Stromal cell of bone marrow (primary cell): ENCODE measurements around the gene C5orf52.
"Not testable (repeated sequence)": the region's sequence is repeated elsewhere in the genome, so short reads cannot be mapped to it uniquely, and the experiment has no call there.

Experiments used
- DNase-seq: peaks from one replicate; pipeline ENCODE4 v3.0.0-alpha.2; 2012; ENCODE audit warnings: low read depth

C5orf52 gene

DNA sequence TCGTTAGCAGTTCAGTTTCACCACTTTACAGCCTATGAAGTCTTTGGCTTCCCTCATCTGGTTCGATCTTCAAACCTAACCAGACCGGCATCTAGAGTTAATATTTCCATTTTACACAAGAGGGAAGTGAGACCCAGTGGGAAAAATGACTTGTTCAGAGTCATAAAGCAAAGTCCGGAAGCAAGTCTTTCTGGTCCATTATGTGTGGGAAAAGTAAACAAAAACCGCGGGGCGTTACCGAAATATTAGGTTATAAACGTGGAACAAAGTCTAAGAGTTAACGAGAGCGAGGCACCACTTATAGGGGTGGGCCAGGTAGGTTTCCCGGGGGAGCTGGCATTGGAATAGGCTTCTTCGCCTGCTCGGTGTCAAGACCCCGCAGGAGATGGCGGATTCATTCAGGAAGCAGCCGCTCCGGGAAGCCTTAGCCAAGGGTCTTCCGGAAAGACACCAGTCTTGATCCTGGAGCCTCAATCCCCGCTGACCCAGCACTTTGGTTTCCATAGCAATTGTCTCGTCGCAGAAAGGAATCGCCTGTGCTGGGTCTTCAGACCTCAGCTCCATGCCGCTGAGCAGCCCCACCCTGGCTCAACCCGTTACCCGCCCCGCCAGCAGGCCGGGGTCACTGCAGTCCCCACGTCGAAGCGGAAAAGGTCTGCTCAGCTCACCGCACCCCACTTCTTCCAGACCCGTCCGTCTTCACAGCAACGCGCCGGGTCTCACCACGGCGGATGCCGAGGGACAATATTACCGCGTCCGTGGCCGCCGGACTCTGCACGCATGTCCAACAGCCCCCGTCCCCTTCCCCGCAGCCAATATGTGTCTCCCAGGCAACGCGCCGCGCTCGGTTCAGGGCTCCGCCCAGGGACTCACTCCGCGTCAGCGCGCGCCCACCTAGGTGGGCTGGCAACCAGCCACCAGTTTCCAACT, at the start of gene C5orf52:
TSS of gene C5orf52 (plus strand) at position 872 of the 930 bp plus-strand sequence. CDS start 82 bp downstream, outside the sequence.
- DNase-seq: no peak

DNA sequence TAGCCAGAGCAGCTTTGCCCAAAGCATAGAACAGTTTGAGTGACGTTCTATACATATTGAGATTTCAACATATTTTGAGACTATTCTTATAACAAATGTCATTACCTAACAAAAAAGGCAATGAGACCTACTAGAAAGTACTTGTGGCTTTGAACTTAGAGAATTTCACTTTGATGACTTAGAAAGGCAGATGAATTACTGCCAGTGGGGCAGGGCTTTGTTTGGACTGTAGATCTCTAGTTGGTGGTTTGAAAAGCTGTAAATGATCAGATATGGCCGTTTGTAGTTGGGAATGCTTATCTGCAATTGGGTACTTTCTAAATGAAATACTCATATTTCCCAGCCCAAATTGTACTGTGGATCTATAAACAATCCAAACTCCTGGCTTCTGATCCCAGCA, 47.2 kb upstream of the C5orf52 start:
- no peak for DNase-seq

DNA sequence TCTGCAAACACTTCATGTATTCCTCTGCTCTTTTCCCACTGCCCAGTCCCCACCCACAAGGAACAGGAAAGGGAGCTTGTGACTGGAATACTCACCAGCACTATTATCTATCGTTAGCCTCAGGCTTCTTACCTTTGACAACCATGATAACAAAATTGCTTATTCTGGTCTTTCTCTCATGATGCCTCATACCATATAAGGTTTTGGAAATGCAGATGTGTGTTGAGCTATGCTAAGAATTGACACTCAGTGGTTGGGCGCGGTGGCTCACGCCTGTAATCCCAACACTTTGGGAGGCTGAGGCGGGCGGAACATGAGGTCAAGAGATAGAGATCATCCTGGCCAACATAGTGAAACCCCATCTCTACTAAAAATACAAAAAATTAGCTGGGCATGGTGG, 44.5 kb upstream of the C5orf52 start:
- DNase-seq: no peak

DNA sequence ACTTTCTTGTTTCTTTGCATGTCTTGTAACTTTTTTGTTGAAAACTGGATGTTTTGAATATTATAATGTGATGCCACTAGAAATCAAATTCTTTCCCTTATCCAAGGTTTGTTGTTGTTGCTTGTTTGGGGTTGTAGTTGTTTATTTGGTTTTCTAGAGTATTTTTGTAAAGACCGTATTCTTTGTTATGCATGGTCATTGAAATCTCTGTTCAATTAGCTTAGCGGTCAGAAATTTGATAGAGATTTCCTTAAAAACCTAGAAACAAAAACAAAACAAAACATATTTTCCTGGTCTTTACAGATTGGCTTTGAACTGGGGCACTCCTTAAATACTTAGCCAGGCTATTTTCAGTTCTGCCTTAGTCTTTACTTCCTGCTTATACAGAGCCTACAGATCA, 41.0 kb upstream of the C5orf52 start:
- DNase-seq: no peak

DNA sequence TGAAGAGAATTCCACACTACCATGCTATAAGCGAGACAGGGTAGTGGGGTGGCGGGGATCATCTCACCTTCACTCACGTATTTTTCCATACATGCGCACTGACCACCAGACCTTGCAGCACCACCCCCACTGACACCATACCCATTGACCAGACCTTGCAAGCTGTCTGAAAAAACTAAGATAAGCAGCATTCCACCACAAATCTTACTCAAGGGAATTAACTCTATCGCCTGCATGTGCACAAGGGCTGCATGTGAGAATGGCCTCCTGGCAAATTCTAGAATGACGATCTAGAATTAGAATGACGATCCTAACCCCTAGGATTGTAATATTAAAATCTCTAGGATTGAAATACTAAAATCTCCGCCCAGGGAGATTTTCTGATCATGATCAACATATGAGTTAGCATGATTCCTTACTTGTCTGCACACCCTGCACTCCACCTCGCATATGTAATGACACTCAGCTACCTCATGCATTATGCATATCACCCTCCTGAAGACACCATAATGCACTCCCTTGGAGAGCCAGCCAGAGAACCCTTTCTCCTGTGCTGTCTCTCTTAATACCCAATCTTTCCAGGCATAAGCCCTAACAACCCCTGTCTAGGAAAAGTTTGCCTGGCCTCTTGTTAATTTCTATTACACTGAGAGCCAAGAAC, 30.8 kb upstream of the C5orf52 start:
- no peak for DNase-seq

DNA sequence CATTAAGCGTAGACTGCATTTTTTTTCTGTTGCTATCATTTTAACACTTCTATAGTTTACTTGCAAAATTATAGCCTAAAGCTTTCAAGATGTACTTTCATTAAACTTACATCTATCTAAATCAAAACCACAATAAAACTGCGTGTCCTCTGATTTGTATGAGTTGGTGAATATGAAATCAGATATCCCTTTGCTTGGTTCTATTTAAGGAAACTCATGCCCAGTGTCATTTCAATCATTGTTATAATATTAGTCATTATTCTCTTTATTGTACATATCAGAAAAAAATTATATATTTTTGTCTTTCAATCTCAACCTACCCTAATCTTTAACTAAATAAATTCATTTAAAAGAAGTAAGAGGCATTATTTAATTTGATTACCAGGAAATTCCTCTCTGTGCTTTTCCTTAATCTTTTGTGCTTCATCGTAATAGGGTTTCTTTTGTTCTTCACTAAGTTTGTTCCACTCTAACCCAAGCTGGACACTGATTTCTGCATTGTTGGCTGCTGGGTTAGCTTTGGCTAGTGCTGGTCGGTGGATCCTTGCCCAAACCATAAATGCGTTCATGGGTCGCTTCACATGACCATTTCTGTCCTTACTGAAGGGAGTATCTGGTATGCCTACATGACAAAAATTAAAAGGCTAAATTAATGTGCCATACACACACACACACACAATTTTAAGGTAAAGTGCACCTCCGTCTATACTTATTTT, 22.9 kb upstream of the C5orf52 start:
- DNase-seq: no peak

DNA sequence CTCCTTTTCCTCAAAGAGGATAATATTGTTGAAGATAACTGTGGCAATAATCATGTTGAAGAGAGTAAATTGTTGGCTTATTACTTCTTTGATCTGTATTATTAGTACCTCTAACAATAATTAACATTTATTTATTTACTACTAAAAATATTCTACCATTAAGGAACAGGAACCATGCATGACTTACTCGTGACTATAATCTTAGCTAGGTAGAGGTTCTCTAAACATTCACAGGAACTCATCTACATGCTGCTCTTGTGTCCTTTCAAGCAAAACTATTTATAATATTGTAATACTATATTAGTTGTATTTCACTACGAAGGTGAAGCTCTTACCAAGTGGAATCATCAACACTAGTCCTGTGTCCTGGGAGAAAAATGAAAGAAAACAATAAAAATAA, 22.2 kb upstream of the C5orf52 start:
- DNase-seq: no peak

DNA sequence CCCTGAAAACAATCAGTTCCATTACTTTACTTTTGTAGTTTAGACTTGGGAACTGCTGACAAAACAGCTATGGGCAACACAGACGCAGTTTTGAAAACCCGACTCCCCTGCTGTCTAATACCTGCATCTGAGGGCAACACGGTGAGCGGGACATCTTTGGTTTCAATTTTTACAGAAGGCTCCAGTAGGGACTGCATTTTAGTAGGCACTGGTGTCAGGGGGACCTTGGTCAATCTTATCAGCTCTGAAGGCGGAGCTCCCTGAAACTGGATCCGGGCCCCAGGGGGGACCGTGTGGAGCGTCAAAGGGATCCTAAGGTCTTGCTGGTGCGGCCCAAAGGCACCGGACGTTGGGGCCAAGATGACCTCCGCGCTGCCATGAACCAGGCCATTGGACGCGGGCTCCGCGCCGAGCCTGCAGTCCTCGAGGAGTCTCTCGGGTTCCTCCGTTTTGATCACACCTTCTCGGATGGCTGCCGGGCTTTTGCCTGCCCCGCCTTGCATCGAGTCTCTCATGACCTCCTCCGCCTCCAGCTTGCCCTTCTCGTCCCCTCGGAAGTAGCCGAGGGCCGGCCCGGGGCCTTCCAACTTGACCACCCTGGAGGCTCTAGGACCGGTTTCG, 20.2 kb upstream of the C5orf52 start:
- no peak for DNase-seq

DNA sequence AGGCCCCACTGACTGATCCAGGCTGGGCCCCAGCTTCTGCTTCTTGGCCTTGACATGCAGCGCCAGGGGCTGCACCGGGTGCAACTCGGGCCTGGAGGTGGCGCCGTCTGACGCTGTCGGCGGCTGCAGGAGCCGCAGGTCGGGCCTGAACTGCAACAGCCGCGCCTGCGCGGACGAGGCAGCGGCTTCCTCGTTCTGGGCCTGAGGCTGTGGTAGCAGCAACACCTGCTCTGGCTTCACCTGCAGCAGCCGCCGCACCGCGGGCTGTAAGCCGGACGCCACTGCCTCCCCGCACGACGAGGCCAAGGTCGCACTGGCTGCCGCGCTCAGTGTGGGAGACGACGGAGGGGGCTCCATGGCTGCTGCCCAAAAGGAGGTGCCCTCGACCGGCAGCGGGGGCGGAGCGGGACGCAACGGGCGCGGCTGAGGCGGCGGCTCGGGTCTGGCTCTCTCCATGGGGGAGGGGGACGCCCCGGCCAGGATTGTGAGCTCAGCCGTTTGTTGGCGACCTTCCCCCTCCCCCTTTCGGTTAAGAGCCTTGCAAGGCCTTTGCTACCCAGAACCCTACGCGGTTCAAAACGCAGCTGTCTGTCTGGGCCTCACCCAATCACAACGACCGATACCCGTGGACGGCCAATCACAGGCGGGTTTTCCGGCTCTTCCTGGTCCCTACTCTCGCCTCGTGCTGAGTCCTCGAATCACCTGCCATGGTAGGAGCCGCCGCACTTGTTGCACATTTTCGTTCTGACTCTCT, 19.5 kb upstream of the C5orf52 start:
- DNase-seq: no peak

DNA sequence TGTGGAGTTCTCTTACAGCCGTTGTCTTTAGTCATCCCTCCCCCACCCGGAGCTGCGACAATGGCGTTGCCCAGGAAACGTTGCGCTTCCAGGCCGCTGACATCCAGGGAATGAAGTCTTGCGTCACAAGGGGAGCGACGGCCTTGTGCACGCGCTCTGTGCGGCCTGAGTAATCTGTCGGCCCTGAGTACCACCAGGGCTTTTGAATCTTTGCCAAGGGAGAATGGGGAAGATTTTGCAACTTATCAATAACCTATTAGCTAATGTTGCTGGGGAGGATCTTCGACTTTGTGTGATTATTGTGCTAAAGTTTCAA, 19.0 kb upstream of the C5orf52 start, which contains the start of gene SOX30:
TSS of gene SOX30 (minus strand) at position 62 of the 316 bp plus-strand sequence. CDS start 360 bp downstream, outside the sequence.
- no peak for DNase-seq

DNA sequence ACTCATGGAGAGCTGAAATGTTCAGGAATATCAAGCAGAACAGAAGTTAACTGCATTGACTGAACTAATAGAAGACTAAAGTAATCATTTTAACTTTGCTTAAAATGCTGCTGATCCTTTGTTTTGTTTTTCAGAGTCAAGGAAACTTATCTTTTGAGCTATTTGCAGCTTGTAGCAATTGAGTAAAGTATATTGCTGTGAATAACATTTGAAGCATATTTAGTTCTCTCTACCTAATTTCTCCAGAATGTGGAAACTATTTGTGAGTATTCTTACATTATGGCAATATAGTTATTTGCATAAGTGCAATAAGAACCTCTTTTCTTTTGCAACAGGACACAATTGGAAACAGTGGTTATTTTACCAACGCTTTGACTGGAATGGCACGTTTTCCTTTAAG, 13.8 kb upstream of the C5orf52 start:
- DNase-seq: no peak

DNA sequence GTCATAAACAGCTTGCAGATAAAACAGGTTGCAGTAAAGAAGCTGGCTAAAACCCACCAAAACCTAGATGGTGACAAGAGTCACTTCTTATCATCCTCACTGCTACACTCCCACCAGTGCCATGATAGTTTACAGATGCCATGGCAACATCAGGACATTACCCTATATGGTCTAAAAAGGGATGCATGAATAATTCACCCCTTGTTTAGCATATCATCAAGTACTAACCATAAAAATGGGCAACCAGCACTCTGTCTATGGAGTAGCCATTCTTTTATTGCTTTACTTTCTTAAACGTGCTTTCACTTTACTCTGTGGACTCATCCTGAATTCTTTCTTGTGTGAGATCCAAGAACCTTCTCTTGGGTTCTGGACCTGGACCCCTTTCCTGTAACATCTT, 12.4 kb upstream of the C5orf52 start:
- no peak for DNase-seq

DNA sequence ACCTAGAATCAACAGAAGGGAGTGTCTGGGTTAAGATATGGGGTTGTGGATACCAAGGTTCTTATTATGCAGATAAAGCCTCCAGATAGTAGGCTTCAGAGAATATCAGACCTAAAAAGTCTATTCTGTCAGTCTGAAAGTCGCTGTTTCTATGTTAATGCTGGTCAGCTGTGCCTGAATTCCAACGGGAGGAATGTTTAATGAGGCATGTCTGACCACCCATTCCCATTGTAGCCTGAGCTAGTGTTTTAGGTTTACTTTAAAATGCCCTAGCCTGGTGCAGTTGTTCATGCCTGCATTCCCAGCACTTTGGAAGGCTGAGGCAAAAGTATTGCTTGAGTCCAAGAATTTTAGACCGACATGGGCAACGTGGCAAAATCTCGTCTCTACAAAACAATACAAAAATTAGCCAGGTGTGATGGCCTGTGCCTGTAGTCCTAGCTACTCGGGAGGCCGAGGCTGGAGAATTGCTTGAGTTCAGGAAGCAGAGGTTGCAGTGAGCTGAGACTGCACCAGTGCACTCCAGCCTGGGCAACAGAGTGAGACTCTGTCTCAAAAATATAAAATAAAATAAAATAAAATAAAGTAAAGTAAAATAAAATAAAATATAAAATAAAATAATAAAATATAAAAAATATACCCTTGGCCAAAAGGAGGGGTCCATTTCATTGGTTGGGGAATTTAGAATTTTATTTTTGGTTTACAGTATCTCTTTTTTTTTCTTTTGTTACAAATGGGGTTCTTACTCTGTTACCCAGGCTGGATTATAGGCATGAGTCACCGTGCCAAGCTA, 11.3 kb upstream of the C5orf52 start:
- no peak for DNase-seq

DNA sequence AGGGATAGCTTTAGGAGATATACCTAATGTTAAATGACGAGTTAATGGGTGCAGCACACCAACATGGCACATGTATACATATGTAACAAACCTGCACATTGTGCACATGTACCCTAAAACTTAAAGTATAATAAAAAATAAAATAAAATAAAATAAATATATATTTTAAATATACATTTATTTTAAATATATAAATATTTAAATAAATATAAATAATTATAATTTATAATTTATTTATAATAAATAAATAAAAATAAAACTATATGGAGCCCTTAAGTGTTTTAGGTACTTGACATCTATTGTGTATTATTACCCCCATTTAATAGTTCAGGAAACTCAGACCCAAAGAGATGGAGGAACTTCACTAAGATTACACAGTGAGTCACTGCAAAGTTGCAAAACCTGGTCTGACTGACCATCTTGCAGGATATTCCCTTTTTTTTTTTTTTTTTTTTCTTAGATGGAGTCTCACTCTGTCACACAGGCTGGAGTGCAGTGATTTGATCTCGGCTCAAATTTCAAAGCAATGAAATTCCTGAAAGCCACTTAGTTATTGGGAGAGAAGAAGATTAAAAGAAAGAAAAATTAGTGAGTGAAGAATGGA, 5.8 kb upstream of the C5orf52 start:
- DNase-seq: peak; percentile 65

DNA sequence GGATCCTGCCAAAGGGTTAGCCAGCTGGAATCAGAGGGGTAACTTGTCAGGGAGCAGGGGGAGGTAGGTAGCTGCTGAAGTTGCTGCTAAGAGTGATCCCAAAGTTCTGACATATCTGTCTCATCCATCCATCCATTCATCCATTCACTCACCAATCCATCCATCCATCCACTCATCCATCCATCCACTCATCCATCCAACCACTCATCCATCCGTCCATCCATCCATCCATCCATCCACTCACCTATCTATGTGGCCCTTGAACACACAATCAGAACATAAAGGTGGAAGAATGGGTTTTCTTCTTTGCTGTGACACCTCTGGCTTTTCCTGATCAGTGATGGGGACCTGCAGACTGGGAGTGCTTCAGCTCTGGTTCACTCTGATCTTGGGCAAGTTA, 3.0 kb upstream of the C5orf52 start:
- DNase-seq: no peak

DNA sequence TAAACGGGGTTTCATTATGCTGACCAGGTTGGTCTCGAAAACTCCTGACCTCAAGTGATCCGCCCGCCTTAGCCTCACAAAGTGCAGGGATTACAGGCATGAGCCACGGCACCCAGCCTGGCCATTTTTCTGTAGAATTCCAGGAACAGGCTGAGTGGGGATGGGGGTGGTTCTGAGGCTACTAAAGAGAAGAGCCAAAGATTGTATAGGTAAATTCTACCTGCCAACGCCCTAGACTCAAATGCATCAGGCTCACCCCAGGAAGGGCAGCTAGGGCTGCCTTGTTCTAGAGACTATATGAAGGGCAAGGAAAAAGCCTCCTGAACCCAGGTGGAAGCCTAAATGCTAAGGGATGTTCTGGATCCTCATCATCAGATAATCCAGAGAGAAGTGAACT, 1.6 kb upstream of the C5orf52 start:
- no peak for DNase-seq

DNA sequence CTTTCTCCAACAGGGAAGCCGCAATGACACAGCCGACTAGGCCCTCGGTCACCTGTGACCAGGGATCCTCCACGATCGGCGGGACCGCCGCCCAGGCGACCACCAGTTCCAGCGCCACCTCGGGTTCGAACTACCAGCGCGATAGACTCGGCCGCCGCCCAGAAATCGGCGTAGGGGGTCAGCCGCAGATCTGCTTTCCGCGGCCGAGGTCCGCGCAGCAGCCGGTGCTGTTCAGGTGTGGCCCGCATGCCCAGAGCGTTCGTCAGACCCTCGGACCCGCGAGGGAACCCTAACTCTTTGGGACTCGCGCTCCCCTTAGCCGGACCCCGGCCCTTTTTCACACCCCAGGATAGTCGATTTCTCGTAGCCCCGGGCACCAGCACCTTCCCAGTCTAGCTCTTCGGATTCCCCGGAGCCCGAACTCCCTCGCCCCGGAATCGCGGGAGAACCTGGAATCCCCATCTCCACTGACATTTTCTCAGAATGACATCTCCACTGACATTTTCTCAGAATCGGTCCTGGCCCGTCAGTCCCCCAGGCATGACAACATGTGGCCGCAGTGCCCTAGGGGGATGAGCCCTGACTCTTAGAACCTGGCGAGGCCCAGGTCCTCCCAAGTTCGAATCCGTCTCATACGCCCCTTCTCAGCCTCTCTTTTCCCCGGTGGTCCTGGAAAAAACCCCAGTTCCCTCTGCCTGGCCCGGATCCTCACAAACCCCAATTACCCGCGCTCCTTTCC, 428 bp downstream of the C5orf52 start:
- no peak for DNase-seq

DNA sequence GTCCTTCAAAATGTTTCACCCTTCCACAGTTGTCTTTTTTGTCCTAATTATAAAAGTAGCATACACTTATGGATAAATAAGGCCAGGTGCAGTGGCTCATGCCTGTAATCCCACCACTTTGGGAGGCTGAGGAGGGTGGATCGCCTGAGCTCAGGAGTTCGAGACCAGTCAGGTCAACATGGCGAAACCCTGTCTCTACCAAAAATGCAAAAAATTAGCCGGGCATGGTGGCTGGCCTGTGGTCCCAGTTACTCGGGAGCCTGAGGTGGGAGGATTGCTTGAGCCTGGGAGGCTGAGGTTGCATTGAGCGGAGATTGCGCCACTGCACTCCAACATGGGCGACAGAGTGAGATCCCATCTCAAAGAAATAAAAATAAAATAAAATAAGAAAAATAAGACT, 1.6 kb downstream of the C5orf52 start:
- no peak for DNase-seq

DNA sequence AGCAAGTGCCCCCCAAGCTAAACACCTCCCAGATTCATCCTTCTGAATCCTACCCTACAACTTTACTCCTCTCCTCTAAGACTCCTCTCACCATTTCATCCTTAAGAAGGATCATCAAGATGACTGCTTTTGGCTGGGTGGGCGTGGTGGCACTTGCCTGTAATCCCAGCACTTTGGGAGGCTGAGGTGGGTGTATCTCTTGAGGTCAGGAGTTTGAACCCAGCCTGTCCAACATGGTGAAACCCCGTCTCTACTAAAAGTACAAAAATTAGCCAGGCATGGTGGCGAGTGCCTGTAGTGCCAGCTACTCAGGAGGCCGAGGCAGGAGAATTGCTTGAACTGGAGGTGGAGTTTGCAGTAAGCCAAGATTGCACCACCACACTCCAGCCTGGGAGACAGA, 3.0 kb downstream of the C5orf52 start:
- not testable (repeated sequence) for DNase-seq

DNA sequence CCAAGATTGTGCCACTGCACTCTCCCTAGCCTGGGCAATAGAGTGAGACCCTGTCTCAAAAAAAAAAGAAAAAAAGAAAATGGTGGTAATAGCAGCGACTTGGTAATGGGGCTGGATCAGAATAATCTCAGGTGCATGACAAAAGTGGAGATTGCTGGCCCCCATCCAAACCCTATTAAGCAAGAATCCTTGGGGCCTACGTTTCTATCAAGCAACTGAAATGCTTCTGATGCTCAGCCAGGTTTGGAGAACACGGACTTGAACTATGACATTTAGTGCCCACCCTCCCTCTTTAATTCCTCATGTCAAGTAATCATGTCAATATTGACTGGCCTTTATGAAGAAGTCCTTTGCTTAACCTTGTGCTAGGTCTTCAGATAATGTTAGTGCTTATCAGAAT, 6.6 kb downstream of the C5orf52 start:
- DNase-seq: no peak
